Brain microvascular endothelial cell (primary cell): ENCODE data around the gene CHD9.

Experiments
- DNase-seq: peaks from one replicate; pipeline ENCODE4 v3.0.0-alpha.2; 2020
- H3K27ac ChIP-seq: fragments of 250-450 bp; sonication (Bioruptor Pico); 2 replicates; pipeline ENCODE4 v1.5.1; 2020; ENCODE audit warnings: mild to moderate bottlenecking, moderate library complexity
- H3K27me3 ChIP-seq: fragments of 250-450 bp; sonication (Bioruptor Pico); replicated peaks from 2 replicates; pipeline ENCODE4 v1.5.1; 2020; ENCODE audit warnings: mild to moderate bottlenecking
- H3K36me3 ChIP-seq: fragments of 250-450 bp; sonication (Bioruptor Pico); replicated peaks from 2 replicates; pipeline ENCODE4 v1.5.1; 2020; ENCODE audit warnings: mild to moderate bottlenecking
- H3K4me3 ChIP-seq: 2 replicates; pipeline ENCODE4 v1.5.1; 2011; ENCODE audit warnings: low read depth, mild to moderate bottlenecking, control low read depth, low read length, moderate library complexity
- in situ Hi-C: cut with HindIII; loops from 2 replicates; pipeline ENCODE4 v1.10.0; 2017; ENCODE audit warnings: low sequenced_read_pairs, low pct_ligation_motif_present
- TF ChIP-seq, protein P1 (sequence below): IDR thresholded peaks from 2 replicates; pipeline ENCODE4 v1.5.1; 2011; ENCODE audit warnings: low read depth, mild to moderate bottlenecking, moderate library complexity, low read length, control low read depth, inconsistent platforms; ENCODE audit errors: missing control alignments

Gene CHD9

DNA sequence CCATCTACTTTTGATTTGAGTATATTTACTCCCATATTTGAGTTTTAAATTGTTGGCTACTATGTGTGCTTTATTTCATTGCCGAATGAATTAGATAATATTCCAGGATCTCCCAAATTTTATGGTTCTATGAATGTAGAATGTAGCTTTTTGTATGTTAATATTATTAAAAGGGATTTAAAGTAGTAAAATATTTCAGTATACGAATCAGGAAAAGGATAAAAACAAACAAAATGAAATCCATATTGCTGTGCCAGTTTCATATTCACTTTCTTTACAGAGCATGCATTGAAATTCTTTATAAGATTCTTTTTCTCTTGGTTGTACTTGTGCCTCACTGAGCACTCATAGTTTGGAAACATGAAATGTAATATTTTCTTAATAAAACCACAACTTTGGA lies 155.1 kb downstream of the CHD9 start:
- in situ Hi-C loops: no loop called here
- H3K27ac ChIP-seq: no peak overlapping the region
- no peaks in the 10 kb centered on the region for H3K27me3 ChIP-seq
- TF ChIP-seq, protein P1, sequence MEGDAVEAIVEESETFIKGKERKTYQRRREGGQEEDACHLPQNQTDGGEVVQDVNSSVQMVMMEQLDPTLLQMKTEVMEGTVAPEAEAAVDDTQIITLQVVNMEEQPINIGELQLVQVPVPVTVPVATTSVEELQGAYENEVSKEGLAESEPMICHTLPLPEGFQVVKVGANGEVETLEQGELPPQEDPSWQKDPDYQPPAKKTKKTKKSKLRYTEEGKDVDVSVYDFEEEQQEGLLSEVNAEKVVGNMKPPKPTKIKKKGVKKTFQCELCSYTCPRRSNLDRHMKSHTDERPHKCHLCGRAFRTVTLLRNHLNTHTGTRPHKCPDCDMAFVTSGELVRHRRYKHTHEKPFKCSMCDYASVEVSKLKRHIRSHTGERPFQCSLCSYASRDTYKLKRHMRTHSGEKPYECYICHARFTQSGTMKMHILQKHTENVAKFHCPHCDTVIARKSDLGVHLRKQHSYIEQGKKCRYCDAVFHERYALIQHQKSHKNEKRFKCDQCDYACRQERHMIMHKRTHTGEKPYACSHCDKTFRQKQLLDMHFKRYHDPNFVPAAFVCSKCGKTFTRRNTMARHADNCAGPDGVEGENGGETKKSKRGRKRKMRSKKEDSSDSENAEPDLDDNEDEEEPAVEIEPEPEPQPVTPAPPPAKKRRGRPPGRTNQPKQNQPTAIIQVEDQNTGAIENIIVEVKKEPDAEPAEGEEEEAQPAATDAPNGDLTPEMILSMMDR: no peak
- DNase-seq: no peak
- H3K4me3 ChIP-seq: peak overlapping the region; percentile 61
- H3K36me3 ChIP-seq: no peaks in the 10 kb centered on the region

DNA sequence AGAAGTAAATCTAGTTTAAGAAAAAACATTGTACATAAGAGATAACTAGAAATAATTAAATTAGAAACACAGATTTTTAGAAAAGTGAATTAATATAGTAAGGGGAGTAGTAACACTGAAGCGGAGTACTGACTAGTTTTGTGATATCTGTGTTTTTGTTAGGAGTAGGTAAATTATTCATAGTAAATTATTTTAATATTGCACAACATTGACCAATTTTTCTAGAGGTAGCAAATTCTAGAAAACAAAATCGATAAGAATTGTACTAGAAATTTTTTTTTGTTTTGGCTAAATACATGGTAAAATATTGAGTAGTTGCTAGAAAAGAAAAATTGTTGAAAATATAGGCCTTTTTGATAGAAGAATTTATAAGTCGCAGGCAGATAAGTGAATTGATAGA lies 156.5 kb downstream of the CHD9 start:
- peak overlapping the region; percentile 61 for H3K4me3 ChIP-seq
- in situ Hi-C loops: no loop called here

DNA sequence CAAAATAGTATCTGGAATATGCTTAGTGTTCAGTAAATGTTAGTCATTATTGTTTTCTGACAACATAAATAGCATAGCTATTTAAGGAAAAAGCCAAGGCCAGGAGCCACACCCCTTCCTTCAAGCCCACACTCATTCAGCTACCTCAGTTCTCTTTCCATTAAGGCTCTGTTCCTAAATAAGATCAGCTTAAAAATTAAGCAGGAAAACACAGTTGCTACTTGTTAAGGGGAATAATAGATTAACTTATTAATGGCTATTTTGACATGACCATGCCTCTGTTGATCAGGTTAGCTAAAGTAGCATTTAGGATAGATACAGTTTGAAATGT lies 158.1 kb downstream of the CHD9 start:
- no peak for DNase-seq
- no peak overlapping the region for H3K4me3 ChIP-seq
- TF ChIP-seq, protein P1: no peak
- H3K36me3 ChIP-seq: no peaks in the 10 kb centered on the region
- in situ Hi-C loops: no loop called here
- H3K27me3 ChIP-seq: no peaks in the 10 kb centered on the region
- H3K27ac ChIP-seq: no peak overlapping the region

More for the DNA sequence above, 156.5 kb downstream of the CHD9 start:
- no peak for DNase-seq
- no peaks in the 10 kb centered on the region for H3K27me3 ChIP-seq
- TF ChIP-seq, protein P1: no peak
- H3K36me3 ChIP-seq: no peaks in the 10 kb centered on the region
- H3K27ac ChIP-seq: no peak overlapping the region

DNA sequence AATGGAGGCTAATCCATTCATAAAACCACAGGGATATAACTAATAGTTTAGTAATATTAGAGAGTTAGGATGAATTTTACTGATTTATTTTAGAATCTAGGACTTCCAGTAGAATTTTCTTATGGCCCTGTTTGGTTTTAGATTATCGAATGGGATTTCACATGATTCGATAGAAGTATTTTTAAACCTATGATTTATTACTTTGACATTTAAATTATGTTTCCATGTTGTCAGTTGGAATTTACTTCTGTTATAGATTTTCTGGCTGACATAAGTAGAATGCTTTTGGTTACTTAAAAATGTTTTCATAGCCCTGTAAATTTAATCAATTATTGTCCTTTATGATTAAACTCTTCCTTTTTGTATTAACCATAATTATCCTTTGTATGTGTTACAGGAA lies 158.8 kb downstream of the CHD9 start:
- H3K36me3 ChIP-seq: no peaks in the 10 kb centered on the region
- H3K27ac ChIP-seq: no peak overlapping the region
- TF ChIP-seq, protein P1: no peak
- no peak overlapping the region for H3K4me3 ChIP-seq
- H3K27me3 ChIP-seq: no peaks in the 10 kb centered on the region
- in situ Hi-C loops: no loop called here
- DNase-seq: no peak

DNA sequence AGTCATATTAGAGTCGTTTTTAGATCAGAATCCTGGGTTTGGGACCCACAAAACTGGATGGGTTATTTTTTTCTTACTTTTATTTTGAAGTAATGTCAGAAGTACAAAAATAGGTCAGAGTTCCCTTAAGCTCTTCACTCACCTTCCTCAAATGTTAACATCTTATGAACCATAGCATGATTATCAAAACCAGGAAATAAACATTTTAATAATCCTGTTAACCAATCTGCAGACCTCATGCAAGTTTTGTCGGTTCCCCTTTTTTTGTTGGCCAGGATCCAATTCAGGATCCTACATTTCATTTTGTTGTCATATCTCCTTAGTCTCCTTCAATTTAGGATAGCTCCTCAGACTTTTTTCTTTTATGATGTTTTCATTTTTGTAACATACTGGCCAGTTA lies 162.0 kb downstream of the CHD9 start:
- TF ChIP-seq, protein P1: no peak
- no peak overlapping the region for H3K27ac ChIP-seq
- DNase-seq: no peak
- in situ Hi-C loops: no loop called here
- no peak overlapping the region for H3K4me3 ChIP-seq
- H3K36me3 ChIP-seq: no peaks in the 10 kb centered on the region
- no peaks in the 10 kb centered on the region for H3K27me3 ChIP-seq

DNA sequence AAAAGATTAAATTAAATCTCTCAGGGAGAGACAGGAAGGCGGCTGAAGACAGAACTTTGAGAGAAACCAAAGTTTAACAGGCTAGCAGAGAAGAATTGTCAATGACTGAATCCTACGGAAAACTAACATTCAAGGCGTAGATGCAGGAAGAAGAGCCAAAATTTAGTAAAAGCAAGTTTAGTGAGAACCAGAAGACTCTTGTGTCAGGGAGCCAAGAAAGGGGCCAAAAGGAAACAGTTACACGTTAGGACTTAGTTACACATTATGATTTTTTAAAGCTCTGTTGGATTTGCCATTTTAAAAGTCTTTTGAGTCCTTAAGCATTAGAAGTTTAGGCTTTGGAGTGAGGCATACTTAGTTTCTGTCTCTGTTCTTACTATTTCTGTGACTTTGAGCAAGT lies 164.6 kb downstream of the CHD9 start:
- H3K36me3 ChIP-seq: peaks cover 2% of the 10 kb centered on the region
- no peak for DNase-seq
- peak overlapping the region; percentile 52 for H3K27ac ChIP-seq
- no peak overlapping the region for H3K4me3 ChIP-seq
- TF ChIP-seq, protein P1: no peak
- no peaks in the 10 kb centered on the region for H3K27me3 ChIP-seq
- in situ Hi-C loops: no loop called here
